H1 (cell line): ENCODE measurements around the gene EEPD1. TPM values are rescaled to one million over a fixed set of nuclear protein-coding genes. Genes with fewer than 3 reads are reported as not detected.

Source experiments
- CTCF ChIA-PET: fragments of 300-600 bp; sonication (Branson Sonifier 250); formaldehyde crosslinking; loops from one replicate; lab custom pipeline; 2021; ENCODE audit not compliant: partially characterized antibody; lab: Charles Lee
- POLR2A ChIA-PET: fragments of 300-600 bp; sonication (Branson Sonifier 250); formaldehyde crosslinking; loops from one replicate; lab custom pipeline; 2021; ENCODE audit warnings: inconsistent platforms; ENCODE audit not compliant: partially characterized antibody; lab: Charles Lee
- DNase-seq, 2 experiments: peaks; one replicate each; pipeline versions ENCODE4 v3.0.0 to v3.0.0-alpha.2; 2010 to 2022; ENCODE audit warnings: low spot score in 2 of 2, low read depth in 1 of 2, mixed read lengths in 1 of 2
- FAIRE-seq: peaks from 2 replicates; lab custom pipeline; 2011; peaks lifted over from hg19 to GRCh38; lab: Jason Lieb, UNC
- H2AFZ ChIP-seq: 2 replicates; pipeline ENCODE4 v1.8.1; 2012; ENCODE audit warnings: low read length, inconsistent platforms
- H2AK5ac ChIP-seq: 2 replicates; pipeline ENCODE4 v1.6.1; 2013; ENCODE audit warnings: low read depth, low read length
- H2BK120ac ChIP-seq: replicated peaks from 2 replicates; pipeline ENCODE3; 2013; ENCODE audit warnings: low read depth, low read length, inconsistent platforms
- H2BK12ac ChIP-seq: 2 replicates; pipeline ENCODE4 v1.6.1; 2013; ENCODE audit warnings: low read depth, low read length
- H2BK15ac ChIP-seq: 2 replicates; pipeline ENCODE4 v1.6.1; 2013; ENCODE audit warnings: low read length
- H2BK20ac ChIP-seq: 2 replicates; pipeline ENCODE4 v1.6.1; 2013; ENCODE audit warnings: low read length
- H2BK5ac ChIP-seq: 2 replicates; pipeline ENCODE4 v1.6.1; 2013; ENCODE audit warnings: low read depth, low read length
- H3K14ac ChIP-seq: 2 replicates; pipeline ENCODE4 v1.6.1; 2013; ENCODE audit warnings: inconsistent platforms; ENCODE audit not compliant: insufficient read length
- H3K18ac ChIP-seq: 2 replicates; pipeline ENCODE4 v1.6.1; 2013; ENCODE audit warnings: low read length; ENCODE audit errors: extremely low read depth
- H3K23ac ChIP-seq: 2 replicates; pipeline ENCODE4 v1.6.1; 2013; ENCODE audit warnings: inconsistent platforms; ENCODE audit not compliant: insufficient read length
- H3K23me2 ChIP-seq: 2 replicates; pipeline ENCODE4 v1.6.1; 2013; ENCODE audit warnings: low read depth, low read length
- H3K27ac ChIP-seq: 2 replicates; pipeline ENCODE4 v1.6.1; 2011; ENCODE audit warnings: low read depth, low read length, inconsistent platforms
- H3K27me3 ChIP-seq, 4 experiments: replicated peaks in 1 of 4; 1 replicate in 1 of 4; 2 replicates in 3 of 4; pipeline versions ENCODE4 v1.6.1 to v1.8.1; 2011 to 2013; ENCODE audit warnings: low read length in 3 of 4, mild to moderate bottlenecking in 3 of 4, inconsistent platforms in 2 of 4, mixed read lengths in 2 of 4, moderate library complexity in 1 of 4; ENCODE audit not compliant: control insufficient read depth in 3 of 4, insufficient read depth in 3 of 4; ENCODE audit errors: extremely low read depth in 1 of 4
- H3K36me3 ChIP-seq, 4 experiments: 2 replicates each; pipeline versions ENCODE4 v1.6.1 to v1.8.1; 2011 to 2013; ENCODE audit warnings: mild to moderate bottlenecking in 4 of 4, low read length in 3 of 4, moderate library complexity in 2 of 4, control low read depth in 1 of 4, inconsistent platforms in 1 of 4; ENCODE audit not compliant: insufficient read depth in 4 of 4, control insufficient read depth in 2 of 4
- H3K4ac ChIP-seq: replicated peaks from 2 replicates; pipeline ENCODE3; 2013; ENCODE audit warnings: low read length, low read depth, mixed read lengths, inconsistent platforms; ENCODE audit not compliant: insufficient read length
- H3K4me1 ChIP-seq, 4 experiments: replicated peaks in 1 of 4; 1 replicate in 1 of 4; 2 replicates in 3 of 4; pipeline versions ENCODE4 v1.6.1 to v1.8.1; 2011 to 2013; ENCODE audit warnings: low read length in 3 of 4, inconsistent platforms in 2 of 4, mixed read lengths in 1 of 4; ENCODE audit not compliant: insufficient read depth in 4 of 4, control insufficient read depth in 3 of 4
- H3K4me2 ChIP-seq, 2 experiments: 2 replicates each; pipeline versions ENCODE4 v1.6.1 to v1.8.1; 2011 to 2013; ENCODE audit warnings: low read depth in 2 of 2, low read length in 2 of 2, control low read depth in 1 of 2, inconsistent platforms in 1 of 2, mild to moderate bottlenecking in 1 of 2; ENCODE audit not compliant: insufficient read depth in 1 of 2
- H3K4me3 ChIP-seq, 4 experiments: fragments of 200-600, 300-600 bp in 1 of 4; sonication (generic), shearing (Covaris generic), sonication (Bioruptor Twin) in 1 of 4; 2 replicates each; pipeline versions ENCODE4 v1.5.1 to v1.8.1; 2011 to 2016; ENCODE audit warnings: low read length in 4 of 4, low read depth in 3 of 4, control low read depth in 2 of 4, inconsistent platforms in 2 of 4, mild to moderate bottlenecking in 2 of 4, mixed read lengths in 1 of 4, moderate library complexity in 1 of 4; ENCODE audit not compliant: insufficient read depth in 2 of 4; ENCODE audit errors: extremely low read depth in 1 of 4
- H3K56ac ChIP-seq: replicated peaks from 2 replicates; pipeline ENCODE3; 2013; ENCODE audit warnings: low read depth, mild to moderate bottlenecking, mixed read lengths, low read length, inconsistent platforms; ENCODE audit not compliant: insufficient read length
- H3K79me1 ChIP-seq: 2 replicates; pipeline ENCODE4 v1.6.1; 2013; ENCODE audit warnings: low read depth, low read length, control low read depth
- H3K79me2 ChIP-seq, 2 experiments: 2 replicates each; pipeline versions ENCODE4 v1.6.1 to v1.8.1; 2012 to 2013; ENCODE audit warnings: low read length in 2 of 2, mild to moderate bottlenecking in 2 of 2, inconsistent platforms in 1 of 2; ENCODE audit not compliant: insufficient read depth in 2 of 2, control insufficient read depth in 1 of 2
- H3K9ac ChIP-seq, 4 experiments: replicated peaks in 1 of 4; 1 replicate in 1 of 4; 2 replicates in 3 of 4; pipeline versions ENCODE4 v1.6.1 to v1.8.1; 2011 to 2013; ENCODE audit warnings: low read depth in 3 of 4, low read length in 3 of 4, control low read depth in 2 of 4, mild to moderate bottlenecking in 2 of 4, moderate library complexity in 2 of 4, inconsistent platforms in 1 of 4; ENCODE audit errors: extremely low read depth in 1 of 4
- H3K9me3 ChIP-seq, 2 experiments: 2 replicates each; pipeline versions ENCODE4 v1.6.1 to v1.8.1; 2012 to 2013; ENCODE audit warnings: mild to moderate bottlenecking in 2 of 2, moderate library complexity in 2 of 2, control low read depth in 1 of 2, inconsistent platforms in 1 of 2, low read depth in 1 of 2, low read length in 1 of 2, mixed read lengths in 1 of 2; ENCODE audit not compliant: insufficient read depth in 2 of 2
- H4K20me1 ChIP-seq, 2 experiments: replicated peaks in 1 of 2; 2 replicates each; pipeline versions ENCODE3 to v1.8.1; 2011 to 2013; ENCODE audit warnings: inconsistent platforms in 2 of 2, low read length in 2 of 2, mild to moderate bottlenecking in 1 of 2; ENCODE audit not compliant: insufficient read depth in 2 of 2, control insufficient read depth in 1 of 2
- H4K5ac ChIP-seq: 2 replicates; pipeline ENCODE4 v1.6.1; 2013; ENCODE audit warnings: low read length, low read depth, mixed read lengths, inconsistent platforms; ENCODE audit not compliant: insufficient read length
- H4K8ac ChIP-seq: 2 replicates; pipeline ENCODE4 v1.8.0; 2013; ENCODE audit warnings: mild to moderate bottlenecking, moderate library complexity, low read length, inconsistent platforms; ENCODE audit not compliant: insufficient read depth; ENCODE audit errors: extremely low read depth
- H4K91ac ChIP-seq: replicated peaks from 2 replicates; pipeline ENCODE3; 2013; ENCODE audit warnings: low read length, mixed read lengths, inconsistent platforms; ENCODE audit not compliant: insufficient read length
- BACH1 ChIP-seq: IDR thresholded peaks from 2 replicates; pipeline ENCODE4 v1.6.1; 2012; ENCODE audit warnings: low read length, improper control_type of control experiment
- CHD1 ChIP-seq: IDR thresholded peaks from 2 replicates; pipeline ENCODE4 v1.6.1; 2012; ENCODE audit warnings: low read depth, low read length, improper control_type of control experiment
- EGR1 ChIP-seq: IDR thresholded peaks from 2 replicates; pipeline ENCODE4 v1.6.1; 2011; ENCODE audit warnings: low read depth, low read length, borderline replicate concordance
- GABPA ChIP-seq: IDR thresholded peaks from 2 replicates; pipeline ENCODE4 v1.6.1; 2011; ENCODE audit warnings: mild to moderate bottlenecking, low read length, moderate library complexity, borderline replicate concordance; ENCODE audit not compliant: insufficient read depth
- GTF2F1 ChIP-seq: IDR thresholded peaks from 2 replicates; pipeline ENCODE4 v1.6.1; 2012; ENCODE audit warnings: low read depth, low read length, improper control_type of control experiment, borderline replicate concordance
- HDAC2 ChIP-seq, 2 experiments: fragments of 300-600 bp in 1 of 2; sonication (generic) in 1 of 2; IDR thresholded peaks; 2 replicates each; pipeline ENCODE4 v1.6.1; 2011 to 2012; ENCODE audit warnings: low read depth in 2 of 2, low read length in 2 of 2, mild to moderate bottlenecking in 2 of 2, moderate library complexity in 2 of 2, borderline replicate concordance in 1 of 2, inconsistent platforms in 1 of 2
- JUN ChIP-seq: IDR thresholded peaks from 2 replicates; pipeline ENCODE4 v1.6.1; 2011; ENCODE audit warnings: low read depth, mild to moderate bottlenecking, improper control_type of control experiment, low read length
- MAFK ChIP-seq: IDR thresholded peaks from 2 replicates; pipeline ENCODE4 v1.6.1; 2012; ENCODE audit warnings: low read depth, mild to moderate bottlenecking, improper control_type of control experiment, low read length
- POLR2A ChIP-seq, 2 experiments: IDR thresholded peaks; 1 replicate in 1 of 2; 2 replicates in 1 of 2; pipeline ENCODE4 v1.6.1; 2011; ENCODE audit warnings: low read depth in 2 of 2, low read length in 2 of 2, mild to moderate bottlenecking in 2 of 2; ENCODE audit errors: control extremely low read depth in 1 of 2
- POLR2AphosphoS5 ChIP-seq: IDR thresholded peaks from 2 replicates; pipeline ENCODE4 v1.6.1; 2011; ENCODE audit warnings: low read depth, low read length
- RFX5 ChIP-seq: IDR thresholded peaks from 2 replicates; pipeline ENCODE4 v1.6.1; 2011; ENCODE audit warnings: low read depth, low read length, improper control_type of control experiment, borderline replicate concordance
- SUZ12 ChIP-seq: fragments of 200-600 bp; sonication (generic); IDR thresholded peaks from 2 replicates; pipeline ENCODE4 v1.6.1; 2012; ENCODE audit warnings: mild to moderate bottlenecking, inconsistent platforms, low read length, moderate library complexity, mixed read lengths
- TAF7 ChIP-seq: optimal IDR thresholded peaks from 2 replicates; pipeline ENCODE3; 2011; ENCODE audit warnings: low read depth, mild to moderate bottlenecking, inconsistent platforms, low read length, moderate library complexity, borderline replicate concordance
- WGBS, 2 experiments: shearing (Covaris generic) in 1 of 2; methylation state at CpG; one replicate each; pipeline versions ENCODE4 v1.1.6 to v1.1.7; 2013 to 2015; ENCODE audit warnings: low lambda C conversion rate in 2 of 2, mixed read lengths in 2 of 2, inconsistent platforms in 1 of 2, low coverage in 1 of 2, missing lambda C conversion rate in 1 of 2; ENCODE audit not compliant: insufficient replicate concordance in 2 of 2, insufficient coverage in 1 of 2, insufficient read length in 1 of 2; ENCODE audit errors: extremely low coverage in 1 of 2, missing lambda C conversion rate in 1 of 2; 5-methylcytosine and 5-hydroxymethylcytosine counted together
- polyA plus RNA-seq, 7 experiments: library from polyadenylated mRNA; depleted of rRNA in 3 of 7; stranded (reverse) in 5 of 7; unstranded in 2 of 7; fragments of >200 nt in 5 of 7; fragments of 200-250 nt in 2 of 7; gene quantifications; 1 replicate in 5 of 7; 2 replicates in 1 of 7; 4 replicates in 1 of 7; pipeline versions ENCODE4 v1.2.1 to v1.2.3, GENCODE V29; 2011 to 2013; ENCODE audit warnings: missing spikeins in 2 of 7, mixed read lengths in 2 of 7
- total RNA-seq: library from RNA; stranded (reverse); fragmentation: NEBNext Ultra II Directional; extraction: Animal tissue kit (Norgen Biotek cat#: 25700); gene quantifications from 2 replicates; pipeline ENCODE4 v1.2.1, GENCODE V29; 2021
- TF ChIP-seq, protein P1 (sequence below): IDR thresholded peaks from 2 replicates; pipeline ENCODE4 v1.6.1; 2012; ENCODE audit warnings: inconsistent platforms

EEPD1 gene
- total and polyA plus RNA-seq, 2 of the 8 experiments (the other 6 are each of a cell fraction or from before 2014, with no cell fraction given) = 3.1 to 7.8 TPM

DNA sequence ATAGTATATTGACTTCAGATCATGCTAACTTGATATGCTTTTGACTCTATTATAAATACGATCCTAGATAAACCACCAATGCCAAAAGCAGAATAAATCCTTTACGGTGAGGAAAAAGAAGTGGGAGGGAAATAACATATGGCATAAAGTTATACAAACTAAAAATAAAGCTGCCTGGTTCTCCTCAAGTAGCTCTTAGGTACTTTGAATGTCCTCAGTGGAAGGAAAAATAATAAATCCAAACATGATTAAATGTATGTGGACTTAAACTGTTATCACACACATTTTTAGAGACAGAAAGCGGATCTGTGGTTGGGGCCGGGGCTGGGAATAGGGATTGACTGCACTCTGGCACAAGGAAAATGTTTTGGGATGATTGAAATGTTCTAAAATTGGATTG lies 23.6 kb downstream of the EEPD1 start:
- H2BK20ac ChIP-seq = no peak overlapping the region
- no peak overlapping the region for H3K4me2 ChIP-seq
- no peak overlapping the region for H2BK5ac ChIP-seq
- POLR2A ChIA-PET = interaction anchor here (1.0 kb wide), 1 partner anchor 14 kb away, joined by 3 read pairs; no protein-coding TSS in a partner anchor
- no peak overlapping the region for H3K23ac ChIP-seq
- H3K56ac ChIP-seq = no peak overlapping the region
- no peaks in the 10 kb centered on the region for H3K27me3 ChIP-seq
- no peak overlapping the region for H3K4me3 ChIP-seq
- H3K79me1 ChIP-seq = no peaks in the 10 kb centered on the region; the same call in 1 of the 2 replicates
- no peak overlapping the region for H2BK120ac ChIP-seq
- 92% methylated on average over 4 of the region's 4 CpGs; no CpG with 5 or more reads in 1 of the 2 experiments for WGBS, 2 experiments
- FAIRE-seq = no peak
- H3K23me2 ChIP-seq = no peaks in the 10 kb centered on the region
- H4K5ac ChIP-seq = no peak overlapping the region
- H4K20me1 ChIP-seq = no peaks in the 10 kb centered on the region
- no peak overlapping the region for H3K18ac ChIP-seq
- no peak overlapping the region for H3K14ac ChIP-seq
- no peaks in the 10 kb centered on the region for H3K79me2 ChIP-seq
- H3K36me3 ChIP-seq = no peaks in the 10 kb centered on the region
- DNase-seq = no peak
- no peak overlapping the region for H2BK12ac ChIP-seq
- no peaks in the 10 kb centered on the region for H3K4me1 ChIP-seq
- H4K91ac ChIP-seq = no peak overlapping the region
- H2AK5ac ChIP-seq = no peak overlapping the region
- CTCF ChIA-PET = no interaction called here
- H3K4ac ChIP-seq = no peak overlapping the region
- no peak overlapping the region for H2BK15ac ChIP-seq
- no peak overlapping the region for H4K8ac ChIP-seq
- H2AFZ ChIP-seq = no peak overlapping the region
- H3K9ac ChIP-seq = no peak overlapping the region
- H3K27ac ChIP-seq = no peak overlapping the region
- no peaks in the 10 kb centered on the region; a peak in 1 of 4 replicates for H3K9me3 ChIP-seq
- TF ChIP-seq RFX5 (no peak), CHD1 (no peak), HDAC2 (IDR thresholded peaks at IDR 0.05; ENCODE audit: borderline replicate concordance in 1 of 2, low read depth in 2 of 2, low read length in 2 of 2) (no peak), TAF7 (no peak), GTF2F1 (no peak), SUZ12 (no peak), POLR2A (IDR thresholded peaks at IDR 0.05; ENCODE audit: control extremely low read depth in 1 of 2, low read depth in 2 of 2, low read length in 2 of 2) (no peak), BACH1 (no peak), GABPA (no peak), EGR1 (no peak), MAFK (no peak), JUN (no peak), POLR2AphosphoS5 (no peak)
- TF ChIP-seq, protein P1, sequence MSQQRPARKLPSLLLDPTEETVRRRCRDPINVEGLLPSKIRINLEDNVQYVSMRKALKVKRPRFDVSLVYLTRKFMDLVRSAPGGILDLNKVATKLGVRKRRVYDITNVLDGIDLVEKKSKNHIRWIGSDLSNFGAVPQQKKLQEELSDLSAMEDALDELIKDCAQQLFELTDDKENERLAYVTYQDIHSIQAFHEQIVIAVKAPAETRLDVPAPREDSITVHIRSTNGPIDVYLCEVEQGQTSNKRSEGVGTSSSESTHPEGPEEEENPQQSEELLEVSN = no peak
